ENCODE data around the gene ALG11. TPM values are rescaled to one million over a fixed set of nuclear protein-coding genes. Genes with fewer than 3 reads are reported as not detected.

ALG11 gene
- total RNA-seq, 1 experiment from 2014 or later: 12.2 TPM

- no peaks in the 10 kb centered on the region for H3K27me3 ChIP-seq (ENCODE audit: low read length)
- H3K4me2 ChIP-seq (ENCODE audit: low read depth, low read length, poor library complexity, severe bottlenecking): no peak overlapping the region
- H3K4me3 ChIP-seq (ENCODE audit: low read length): no peak overlapping the region
- no peaks in the 10 kb centered on the region for H3K36me3 ChIP-seq (ENCODE audit: insufficient read depth, low read length)
- no peak overlapping the region for H3K9ac ChIP-seq (ENCODE audit: low read length)
- no peaks in the 10 kb centered on the region for H3K9me2 ChIP-seq (replicated peaks; ENCODE audit: insufficient read depth, low read length)
- no peak overlapping the region for H3K27ac ChIP-seq (ENCODE audit: low read length)
- no peaks in the 10 kb centered on the region for H3K79me2 ChIP-seq (ENCODE audit: low read length)
- no peak for DNase-seq
- no peak overlapping the region for H2AFZ ChIP-seq (ENCODE audit: low read length)
- no peaks in the 10 kb centered on the region for H3K9me3 ChIP-seq (ENCODE audit: low read length)
- H3K4me1 ChIP-seq (ENCODE audit: low read length): peaks cover 8% of the 10 kb centered on the region
- H4K20me1 ChIP-seq (ENCODE audit: insufficient read depth, low read depth, low read length): no peaks in the 10 kb centered on the region
Observed at GRCh38 chr13:51993713-51994112, 18.5 kb upstream of the ALG11 start.

- no peaks in the 10 kb centered on the region for H3K79me2 ChIP-seq (ENCODE audit: low read length)
Observed at GRCh38 chr13:51995677-51996551, 16.3 kb upstream of the ALG11 start.

GRCh38 chr13:51996641-51997040, 15.6 kb upstream of the ALG11 start:
- H3K9me2 ChIP-seq (replicated peaks; ENCODE audit: insufficient read depth, low read length): no peaks in the 10 kb centered on the region
- H3K9me3 ChIP-seq (ENCODE audit: low read length): no peaks in the 10 kb centered on the region
- no peak overlapping the region for H3K9ac ChIP-seq (ENCODE audit: low read length)
- H3K27me3 ChIP-seq (ENCODE audit: low read length): no peaks in the 10 kb centered on the region
- H2AFZ ChIP-seq (ENCODE audit: low read length): no peak overlapping the region
- H4K20me1 ChIP-seq (ENCODE audit: insufficient read depth, low read depth, low read length): no peaks in the 10 kb centered on the region
- H3K4me1 ChIP-seq (ENCODE audit: low read length): peaks cover 8% of the 10 kb centered on the region
- no peak overlapping the region for H3K4me3 ChIP-seq (ENCODE audit: low read length)
- H3K36me3 ChIP-seq (ENCODE audit: insufficient read depth, low read length): no peaks in the 10 kb centered on the region
- H3K4me2 ChIP-seq (ENCODE audit: low read depth, low read length, poor library complexity, severe bottlenecking): no peak overlapping the region
- no peak overlapping the region for H3K27ac ChIP-seq (ENCODE audit: low read length)
- no peaks in the 10 kb centered on the region for H3K79me2 ChIP-seq (ENCODE audit: low read length)
- no peak for DNase-seq

More at GRCh38 chr13:51995677-51996551, 16.3 kb upstream of the ALG11 start:
- H3K9me3 ChIP-seq (ENCODE audit: low read length): no peaks in the 10 kb centered on the region
- H3K4me3 ChIP-seq (ENCODE audit: low read length): no peak overlapping the region
- H4K20me1 ChIP-seq (ENCODE audit: insufficient read depth, low read depth, low read length): no peaks in the 10 kb centered on the region
- H3K9ac ChIP-seq (ENCODE audit: low read length): no peak overlapping the region
- no peaks in the 10 kb centered on the region for H3K36me3 ChIP-seq (ENCODE audit: insufficient read depth, low read length)
- H3K27ac ChIP-seq (ENCODE audit: low read length): no peak overlapping the region
- no peak for DNase-seq
- no peaks in the 10 kb centered on the region for H3K27me3 ChIP-seq (ENCODE audit: low read length)
- H3K4me1 ChIP-seq (ENCODE audit: low read length): peaks cover 8% of the 10 kb centered on the region
- H2AFZ ChIP-seq (ENCODE audit: low read length): no peak overlapping the region
- H3K9me2 ChIP-seq (replicated peaks; ENCODE audit: insufficient read depth, low read length): no peaks in the 10 kb centered on the region
- H3K4me2 ChIP-seq (ENCODE audit: low read depth, low read length, poor library complexity, severe bottlenecking): no peak overlapping the region

- H3K9ac ChIP-seq (ENCODE audit: low read length): no peak overlapping the region
- no peak overlapping the region for H3K27ac ChIP-seq (ENCODE audit: low read length)
- H3K27me3 ChIP-seq (ENCODE audit: low read length): no peaks in the 10 kb centered on the region
- no peak overlapping the region for H3K4me2 ChIP-seq (ENCODE audit: low read depth, low read length, poor library complexity, severe bottlenecking)
- no peaks in the 10 kb centered on the region for H3K9me2 ChIP-seq (replicated peaks; ENCODE audit: insufficient read depth, low read length)
- no peaks in the 10 kb centered on the region for H3K9me3 ChIP-seq (ENCODE audit: low read length)
- no peak overlapping the region for H3K4me3 ChIP-seq (ENCODE audit: low read length)
- H3K36me3 ChIP-seq (ENCODE audit: insufficient read depth, low read length): no peaks in the 10 kb centered on the region
- no peaks in the 10 kb centered on the region for H4K20me1 ChIP-seq (ENCODE audit: insufficient read depth, low read depth, low read length)
- no peaks in the 10 kb centered on the region for H3K79me2 ChIP-seq (ENCODE audit: low read length)
- no peak overlapping the region for H2AFZ ChIP-seq (ENCODE audit: low read length)
- no peak for DNase-seq
- peaks cover 8% of the 10 kb centered on the region for H3K4me1 ChIP-seq (ENCODE audit: low read length)
Observed at GRCh38 chr13:51997186-51997585, 15.0 kb upstream of the ALG11 start.

- no peaks in the 10 kb centered on the region for H4K20me1 ChIP-seq (ENCODE audit: insufficient read depth, low read depth, low read length)
- H3K79me2 ChIP-seq (ENCODE audit: low read length): no peaks in the 10 kb centered on the region
- H3K9me3 ChIP-seq (ENCODE audit: low read length): no peaks in the 10 kb centered on the region
- H3K4me3 ChIP-seq (ENCODE audit: low read length): no peak overlapping the region
- H3K27me3 ChIP-seq (ENCODE audit: low read length): no peaks in the 10 kb centered on the region
- H3K36me3 ChIP-seq (ENCODE audit: insufficient read depth, low read length): no peaks in the 10 kb centered on the region
- H3K9ac ChIP-seq (ENCODE audit: low read length): no peak overlapping the region
- H2AFZ ChIP-seq (ENCODE audit: low read length): no peak overlapping the region
- H3K4me1 ChIP-seq (ENCODE audit: low read length): peaks cover 8% of the 10 kb centered on the region
- H3K9me2 ChIP-seq (replicated peaks; ENCODE audit: insufficient read depth, low read length): no peaks in the 10 kb centered on the region
- DNase-seq: no peak
- no peak overlapping the region for H3K27ac ChIP-seq (ENCODE audit: low read length)
- H3K4me2 ChIP-seq (ENCODE audit: low read depth, low read length, poor library complexity, severe bottlenecking): no peak overlapping the region
Observed at GRCh38 chr13:51997641-51998330, 14.4 kb upstream of the ALG11 start.

- DNase-seq: no peak
- no peak overlapping the region for H3K4me3 ChIP-seq (ENCODE audit: low read length)
- H2AFZ ChIP-seq (ENCODE audit: low read length): no peak overlapping the region
- no peaks in the 10 kb centered on the region for H3K9me3 ChIP-seq (ENCODE audit: low read length)
- no peak overlapping the region for H3K9ac ChIP-seq (ENCODE audit: low read length)
- no peak overlapping the region for H3K27ac ChIP-seq (ENCODE audit: low read length)
- no peaks in the 10 kb centered on the region for H3K79me2 ChIP-seq (ENCODE audit: low read length)
- H4K20me1 ChIP-seq (ENCODE audit: insufficient read depth, low read depth, low read length): no peaks in the 10 kb centered on the region
- H3K36me3 ChIP-seq (ENCODE audit: insufficient read depth, low read length): no peaks in the 10 kb centered on the region
- H3K4me2 ChIP-seq (ENCODE audit: low read depth, low read length, poor library complexity, severe bottlenecking): no peak overlapping the region
- no peaks in the 10 kb centered on the region for H3K27me3 ChIP-seq (ENCODE audit: low read length)
- no peaks in the 10 kb centered on the region for H3K9me2 ChIP-seq (replicated peaks; ENCODE audit: insufficient read depth, low read length)
- peaks cover 8% of the 10 kb centered on the region for H3K4me1 ChIP-seq (ENCODE audit: low read length)
Observed at GRCh38 chr13:51998723-51999509, 13.3 kb upstream of the ALG11 start.

- no peak for DNase-seq
- Histone ChIP-seq H4K20me1 (ENCODE audit: insufficient read depth, low read depth, low read length) (no peaks in the 10 kb centered on the region), H2AFZ (ENCODE audit: low read length) (no peak overlapping the region)
Observed at GRCh38 chr13:51999510-51999911, 12.7 kb upstream of the ALG11 start.

GRCh38 chr13:51999921-52000320, 12.3 kb upstream of the ALG11 start:
- H4K20me1 ChIP-seq (ENCODE audit: insufficient read depth, low read depth, low read length): no peaks in the 10 kb centered on the region
- no peak overlapping the region for H3K4me3 ChIP-seq (ENCODE audit: low read length)
- no peak for DNase-seq
- no peak overlapping the region for H3K4me2 ChIP-seq (ENCODE audit: low read depth, low read length, poor library complexity, severe bottlenecking)
- H2AFZ ChIP-seq (ENCODE audit: low read length): no peak overlapping the region
- no peaks in the 10 kb centered on the region for H3K9me2 ChIP-seq (replicated peaks; ENCODE audit: insufficient read depth, low read length)
- H3K79me2 ChIP-seq (ENCODE audit: low read length): no peaks in the 10 kb centered on the region
- H3K27ac ChIP-seq (ENCODE audit: low read length): no peak overlapping the region
- H3K9me3 ChIP-seq (ENCODE audit: low read length): no peaks in the 10 kb centered on the region
- H3K9ac ChIP-seq (ENCODE audit: low read length): no peak overlapping the region
- H3K4me1 ChIP-seq (ENCODE audit: low read length): peaks cover 8% of the 10 kb centered on the region
- H3K27me3 ChIP-seq (ENCODE audit: low read length): no peaks in the 10 kb centered on the region
- no peaks in the 10 kb centered on the region for H3K36me3 ChIP-seq (ENCODE audit: insufficient read depth, low read length)

More at GRCh38 chr13:51999510-51999911, 12.7 kb upstream of the ALG11 start:
- Histone ChIP-seq H3K4me3 (ENCODE audit: low read length) (no peak overlapping the region), H3K27me3 (ENCODE audit: low read length) (no peaks in the 10 kb centered on the region), H3K9ac (ENCODE audit: low read length) (no peak overlapping the region), H3K79me2 (ENCODE audit: low read length) (no peaks in the 10 kb centered on the region), H3K36me3 (ENCODE audit: insufficient read depth, low read length) (no peaks in the 10 kb centered on the region), H3K9me3 (ENCODE audit: low read length) (no peaks in the 10 kb centered on the region), H3K4me1 (ENCODE audit: low read length) (peaks cover 8% of the 10 kb centered on the region), H3K27ac (ENCODE audit: low read length) (no peak overlapping the region), H3K9me2 (replicated peaks; ENCODE audit: insufficient read depth, low read length) (no peaks in the 10 kb centered on the region), H3K4me2 (ENCODE audit: low read depth, low read length, poor library complexity, severe bottlenecking) (no peak overlapping the region)
